Measurements from ENCODE around the gene TSPAN15.

The TSPAN15 gene

DNA sequence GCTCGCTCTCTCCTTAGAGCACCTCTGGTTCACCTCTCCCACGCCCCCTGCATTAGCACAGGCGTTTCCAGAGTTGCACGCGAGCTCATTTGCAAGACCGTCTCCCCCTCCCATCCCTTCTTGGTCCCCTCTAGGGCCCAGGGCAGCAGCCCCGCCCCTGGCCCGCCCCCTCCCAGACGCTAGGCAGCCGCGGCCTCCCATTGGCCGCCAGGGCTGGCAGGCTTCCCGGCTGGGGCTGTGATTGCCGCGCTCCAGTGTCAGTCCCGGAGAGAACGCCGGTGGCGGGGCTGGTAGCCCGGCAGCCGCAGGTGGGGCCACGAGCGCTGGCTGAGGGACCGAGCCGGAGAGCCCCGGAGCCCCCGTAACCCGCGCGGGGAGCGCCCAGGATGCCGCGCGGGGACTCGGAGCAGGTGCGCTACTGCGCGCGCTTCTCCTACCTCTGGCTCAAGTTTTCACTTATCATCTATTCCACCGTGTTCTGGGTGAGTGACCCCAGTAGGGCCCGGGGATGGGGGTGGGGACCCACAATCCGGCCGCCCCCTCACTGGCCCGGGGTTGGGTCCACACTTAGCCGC lies at the start of gene TSPAN15:
Gene TSPAN15, plus strand, starts transcription at position 257 of the 575 bp plus-strand sequence. Its CDS starts 130 bp downstream, at position 387.
- DNase-seq (ENCODE audit: low spot score): peak; percentile 92

DNA sequence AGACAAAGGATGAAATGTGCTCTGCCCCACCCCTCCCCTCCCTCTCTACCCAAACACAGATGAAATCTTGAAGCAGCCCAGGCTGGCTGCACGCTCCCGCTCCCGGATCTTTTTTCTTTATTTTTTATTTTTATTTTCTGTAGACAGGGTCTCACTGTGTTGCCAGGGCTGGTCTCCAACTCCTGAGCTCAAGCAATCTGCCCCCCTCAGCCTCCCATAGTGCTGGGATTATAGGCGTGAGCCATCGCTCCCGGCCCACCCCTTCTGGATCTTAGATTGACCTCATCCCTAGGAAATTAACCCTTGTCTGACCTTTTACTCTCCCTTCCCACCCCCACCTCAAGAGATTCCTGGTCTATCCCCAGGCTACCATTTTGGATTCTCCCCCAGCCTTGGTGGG lies 48.9 kb upstream of the TSPAN15 start:
- no peak for DNase-seq (ENCODE audit: low spot score)

DNA sequence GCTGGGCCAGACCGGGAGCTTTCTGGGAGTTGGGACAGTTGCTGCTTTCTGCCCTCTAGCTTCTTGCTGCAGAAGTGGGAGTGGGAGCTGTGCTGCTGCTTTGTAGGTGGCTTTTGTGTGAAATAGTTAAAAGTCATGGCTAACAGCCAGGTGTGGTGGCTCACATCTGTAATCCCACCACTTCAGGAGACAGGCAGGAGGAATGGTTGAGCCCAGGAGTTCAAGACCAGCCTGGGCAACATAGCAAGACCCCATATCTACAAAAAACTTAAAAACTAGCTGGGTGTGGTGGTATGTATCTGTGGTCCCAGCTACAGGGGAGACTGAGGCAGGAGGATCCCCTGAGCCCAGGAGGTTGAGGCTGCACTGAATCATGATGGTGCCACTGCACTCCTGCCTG lies 48.2 kb upstream of the TSPAN15 start:
- DNase-seq (ENCODE audit: low spot score): no peak

DNA sequence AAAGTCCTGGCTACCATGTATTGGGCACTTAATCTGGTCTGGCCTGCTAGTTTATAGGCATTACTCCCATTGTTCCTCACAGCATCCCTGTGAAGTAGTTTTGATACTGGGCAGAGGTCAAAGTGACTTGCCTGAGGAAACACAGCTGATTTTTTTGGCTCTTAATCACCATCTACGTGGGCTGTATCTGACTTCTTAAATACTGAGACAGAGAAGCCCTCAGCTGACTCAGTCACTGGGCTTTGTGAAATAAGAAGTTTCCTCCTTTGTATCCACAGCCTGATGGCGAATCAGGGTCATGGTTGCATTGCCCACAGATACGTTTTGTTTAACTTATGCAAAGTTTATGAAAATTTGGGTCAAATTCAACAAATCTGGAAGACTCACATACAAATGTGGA lies 47.7 kb upstream of the TSPAN15 start:
- no peak for DNase-seq (ENCODE audit: low spot score)

DNA sequence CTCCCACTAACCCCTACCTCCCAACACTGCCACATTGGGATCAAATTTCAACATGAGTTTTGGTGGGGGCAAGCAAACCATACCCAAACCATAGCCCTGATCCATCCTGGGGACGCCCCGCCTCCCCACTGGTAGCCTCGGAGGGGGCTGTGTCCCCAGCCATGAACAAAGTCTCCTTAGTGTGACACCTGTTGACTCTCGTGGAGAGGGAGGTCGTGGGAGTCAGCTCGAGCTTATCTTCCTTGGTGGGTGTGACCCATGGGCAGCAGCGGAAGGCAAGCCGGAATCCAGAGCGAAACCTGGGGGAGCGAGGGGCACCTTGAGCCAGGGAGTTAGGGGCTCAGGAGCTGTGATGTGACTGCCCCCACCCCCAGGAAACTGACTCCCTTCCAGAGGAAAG lies 46.5 kb upstream of the TSPAN15 start:
- DNase-seq (ENCODE audit: low spot score): no peak

DNA sequence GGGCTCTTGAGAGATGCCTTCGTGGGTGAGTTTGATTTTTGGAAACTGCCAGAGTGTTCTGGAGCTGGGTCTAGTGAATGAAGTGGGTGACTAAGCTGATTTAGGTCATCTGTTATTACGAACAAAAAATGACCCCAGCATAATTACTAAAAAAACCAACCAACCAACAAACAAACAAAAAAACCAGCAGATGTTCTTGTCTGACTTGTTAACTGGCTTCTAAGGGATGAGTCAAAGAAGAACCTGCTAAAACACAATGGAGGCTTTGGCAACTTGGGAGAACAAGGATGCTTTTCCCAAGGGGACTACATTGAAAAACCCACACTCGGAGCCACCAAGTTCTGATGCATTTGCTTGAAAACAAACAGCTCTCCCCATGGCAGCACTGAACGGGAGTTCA lies 46.0 kb upstream of the TSPAN15 start:
- no peak for DNase-seq (ENCODE audit: low spot score)

DNA sequence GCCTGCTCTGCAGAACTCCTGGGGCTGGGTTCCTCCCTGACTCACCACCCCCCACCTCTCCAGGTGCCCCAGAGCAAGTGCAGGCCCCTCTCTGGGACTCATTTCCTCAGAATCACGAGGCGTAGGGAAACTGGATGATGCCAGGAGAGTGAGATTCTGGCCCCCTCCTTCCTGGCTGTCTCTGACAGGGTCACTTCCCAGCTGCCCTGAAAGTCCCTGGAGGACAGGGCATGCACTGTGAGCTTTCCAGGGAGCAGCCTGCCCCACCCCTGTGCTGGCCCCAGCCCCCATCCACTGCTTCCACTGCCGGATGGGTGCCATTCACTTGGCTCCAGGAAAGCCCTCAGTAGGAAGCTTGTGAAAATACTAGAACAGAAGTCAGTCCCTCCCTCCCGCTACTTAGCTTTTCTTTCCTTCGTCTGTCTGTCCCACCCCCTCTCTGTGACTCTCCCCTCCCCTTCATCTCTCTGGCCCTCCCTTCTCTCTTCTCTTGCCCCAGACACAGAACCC lies 44.9 kb upstream of the TSPAN15 start:
- DNase-seq (ENCODE audit: low spot score): no peak

DNA sequence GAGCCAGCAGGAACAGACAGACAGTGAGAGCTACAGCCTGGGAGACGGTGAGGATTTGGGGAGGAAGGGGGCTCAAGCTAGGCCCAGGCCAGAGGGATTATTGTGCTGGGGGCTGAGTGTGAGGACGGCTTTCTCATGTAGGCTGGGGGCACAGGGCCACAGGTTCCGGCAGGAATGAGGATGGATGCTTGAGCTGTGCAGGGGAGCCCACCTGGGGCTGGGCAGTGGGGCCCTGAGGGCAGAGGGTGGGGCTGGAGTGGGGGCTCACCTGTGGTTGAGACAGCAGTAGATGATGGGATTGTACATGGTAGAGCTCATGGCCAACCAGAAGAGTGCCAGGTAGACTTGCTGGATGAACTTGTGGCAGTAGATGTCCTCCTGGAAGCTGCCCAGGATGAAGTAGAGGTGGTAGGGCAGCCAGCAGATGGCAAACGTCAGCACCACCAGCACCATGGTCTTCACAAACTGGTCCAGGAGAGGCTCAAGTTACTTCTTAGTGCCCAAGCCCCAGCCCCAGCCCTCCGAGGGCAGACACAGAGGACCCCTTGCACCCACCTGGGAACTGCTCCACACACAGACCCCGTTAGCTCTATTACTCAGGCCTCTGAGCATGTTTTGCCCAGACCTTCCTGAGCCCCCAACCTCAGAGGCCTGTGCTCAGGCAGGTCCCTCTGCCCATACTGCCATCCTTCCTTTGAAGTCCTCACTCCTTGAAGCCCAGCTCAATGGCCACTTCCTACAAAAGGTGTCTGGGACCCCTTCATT lies 44.3 kb upstream of the TSPAN15 start:
- DNase-seq (ENCODE audit: low spot score): no peak

DNA sequence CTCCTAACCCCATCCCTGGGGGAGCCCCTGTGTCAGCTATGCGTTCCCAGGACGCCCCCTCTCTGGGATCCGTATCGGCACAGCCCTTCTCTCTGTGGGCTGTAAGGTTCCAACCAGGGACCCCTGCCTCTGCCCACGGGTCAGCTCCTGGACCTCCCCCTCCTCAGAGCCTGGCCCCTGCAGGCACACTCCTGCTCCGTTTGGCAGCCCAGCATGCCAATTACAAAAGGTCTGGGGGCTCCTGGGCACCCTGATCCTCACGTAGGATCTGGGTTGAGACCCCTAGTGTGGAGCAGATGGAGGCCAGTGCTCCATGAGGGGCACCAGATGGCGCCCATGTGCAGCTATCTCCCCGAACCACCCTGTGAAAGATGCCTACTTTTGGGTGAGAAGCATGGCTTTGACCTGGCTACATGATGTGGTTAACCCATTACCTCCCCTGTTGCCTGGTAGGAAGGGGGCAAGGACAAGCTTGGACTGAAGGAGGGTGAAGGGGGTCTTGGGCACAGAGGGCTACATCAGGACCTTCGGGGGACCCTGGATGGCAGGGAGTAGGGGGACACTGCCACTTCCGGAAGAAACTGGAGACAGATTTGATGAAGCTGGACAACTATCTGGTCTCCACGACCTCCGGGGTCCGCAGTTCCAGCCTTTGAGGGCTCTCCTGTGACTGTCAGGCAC lies 43.5 kb upstream of the TSPAN15 start:
- no peak for DNase-seq (ENCODE audit: low spot score)

DNA sequence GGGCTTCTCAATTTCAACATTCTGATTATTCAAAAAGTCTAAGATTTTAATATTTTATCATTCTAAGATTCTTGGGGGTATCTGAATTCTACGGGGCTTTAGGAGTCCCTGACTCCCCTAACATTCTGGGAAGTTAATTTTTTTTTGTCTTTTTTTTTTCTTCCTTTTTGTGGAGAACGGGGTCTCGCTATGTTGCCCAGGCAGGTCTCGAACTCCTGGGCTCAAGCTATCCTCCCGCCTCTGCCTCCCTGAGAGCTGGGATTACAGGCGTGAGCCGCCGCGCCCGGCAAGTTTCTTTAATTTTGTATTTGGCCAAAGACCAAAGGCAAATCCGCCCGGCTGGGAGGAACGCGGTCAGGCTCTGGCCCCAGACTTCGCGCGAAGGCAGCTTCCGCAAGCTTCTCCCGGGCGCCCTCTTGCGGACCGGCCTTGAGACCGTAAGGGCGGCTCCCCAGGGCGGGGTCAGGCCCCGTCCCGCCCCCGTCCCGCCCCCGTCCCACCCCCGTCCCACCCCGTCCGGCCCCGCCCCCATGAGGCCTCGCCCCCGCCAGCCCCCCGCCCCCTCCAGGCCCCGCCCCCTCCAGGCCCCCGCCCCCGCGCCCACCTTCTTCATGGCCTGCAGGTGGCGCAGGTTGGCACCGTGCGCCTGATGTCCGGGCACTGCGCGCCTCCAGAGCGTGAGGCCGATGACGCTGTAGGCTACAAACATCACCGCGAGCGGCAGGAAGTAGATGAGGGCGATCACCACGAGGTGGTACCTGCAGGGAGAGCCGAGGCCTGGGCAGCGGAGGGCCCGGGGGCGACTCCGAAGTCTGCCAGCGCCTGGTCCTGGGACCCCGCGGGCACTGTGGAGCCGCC lies 42.7 kb upstream of the TSPAN15 start:
- DNase-seq (ENCODE audit: low spot score): peak; percentile 79

DNA sequence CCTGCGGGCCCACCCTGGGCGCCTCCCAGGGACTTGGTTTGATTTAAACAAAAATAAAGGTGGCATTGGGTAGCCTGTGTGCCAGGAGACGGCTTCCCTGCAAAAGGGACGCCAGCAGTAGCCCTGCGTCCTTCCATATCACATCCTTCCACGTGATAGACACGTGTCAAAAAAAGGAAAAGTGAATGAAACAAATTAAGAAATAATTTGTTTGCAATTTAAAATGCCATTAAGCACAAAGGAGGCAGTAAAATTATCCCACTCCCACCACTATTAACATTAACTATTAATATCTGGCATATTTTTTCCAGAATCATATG lies 42.1 kb upstream of the TSPAN15 start:
- DNase-seq (ENCODE audit: low spot score): no peak

DNA sequence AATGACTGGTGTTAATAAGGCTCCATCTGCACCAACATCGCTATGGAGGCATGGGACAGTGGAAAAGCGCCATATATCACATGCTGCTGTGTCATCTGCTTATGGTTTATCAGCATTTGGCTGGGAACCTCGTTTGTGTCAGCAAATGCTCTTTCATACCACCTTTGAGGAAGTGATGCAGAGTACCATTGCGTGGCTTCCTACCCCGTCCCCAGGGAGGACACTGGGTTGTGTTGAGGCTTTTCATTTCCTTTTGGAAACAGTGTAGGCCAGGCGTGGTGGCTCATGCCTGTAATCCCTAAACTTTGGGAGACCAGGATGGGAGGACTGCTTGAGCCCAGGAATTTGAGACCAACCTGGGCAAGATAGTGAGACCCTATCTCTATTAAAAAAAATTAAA lies 41.3 kb upstream of the TSPAN15 start:
- DNase-seq (ENCODE audit: low spot score): no peak

DNA sequence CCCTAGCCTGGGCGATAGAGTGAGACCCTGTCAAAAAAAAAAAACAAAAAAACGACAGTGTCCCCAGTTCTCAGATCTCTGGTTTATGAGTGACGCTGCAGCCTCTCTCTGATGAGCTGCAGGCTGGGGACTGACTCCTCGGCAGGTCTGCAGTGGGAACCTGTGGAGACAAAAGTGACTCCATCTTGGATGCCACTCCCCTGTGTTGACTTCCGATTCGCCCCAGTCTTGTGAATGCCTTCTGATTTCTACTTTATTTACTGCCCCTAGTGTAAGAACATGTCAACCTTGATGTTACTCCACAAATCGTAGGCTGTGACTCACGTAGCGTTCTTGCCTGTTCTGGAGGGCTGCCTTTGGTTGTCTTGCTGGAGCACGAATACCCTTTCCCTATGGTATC lies 40.8 kb upstream of the TSPAN15 start:
- DNase-seq (ENCODE audit: low spot score): no peak

DNA sequence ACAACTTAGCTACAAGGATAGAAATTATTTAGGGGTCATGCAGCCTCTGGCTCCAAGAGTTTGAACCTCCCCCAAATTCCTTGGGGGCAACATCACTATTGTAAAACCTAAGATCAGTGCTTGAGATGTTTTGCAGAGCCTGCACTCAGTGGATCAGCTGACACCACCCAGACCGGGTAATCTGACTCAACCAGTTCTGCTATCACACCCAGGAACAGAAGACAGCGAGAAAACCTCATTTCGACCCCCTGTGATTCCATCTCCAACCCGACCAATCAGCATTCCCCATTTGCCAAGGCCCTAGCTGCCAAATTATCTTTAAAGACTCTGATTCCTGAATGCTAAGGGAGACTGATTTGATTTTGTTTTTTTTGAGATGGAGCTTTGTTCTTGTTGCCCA lies 39.8 kb upstream of the TSPAN15 start:
- DNase-seq (ENCODE audit: low spot score): no peak

DNA sequence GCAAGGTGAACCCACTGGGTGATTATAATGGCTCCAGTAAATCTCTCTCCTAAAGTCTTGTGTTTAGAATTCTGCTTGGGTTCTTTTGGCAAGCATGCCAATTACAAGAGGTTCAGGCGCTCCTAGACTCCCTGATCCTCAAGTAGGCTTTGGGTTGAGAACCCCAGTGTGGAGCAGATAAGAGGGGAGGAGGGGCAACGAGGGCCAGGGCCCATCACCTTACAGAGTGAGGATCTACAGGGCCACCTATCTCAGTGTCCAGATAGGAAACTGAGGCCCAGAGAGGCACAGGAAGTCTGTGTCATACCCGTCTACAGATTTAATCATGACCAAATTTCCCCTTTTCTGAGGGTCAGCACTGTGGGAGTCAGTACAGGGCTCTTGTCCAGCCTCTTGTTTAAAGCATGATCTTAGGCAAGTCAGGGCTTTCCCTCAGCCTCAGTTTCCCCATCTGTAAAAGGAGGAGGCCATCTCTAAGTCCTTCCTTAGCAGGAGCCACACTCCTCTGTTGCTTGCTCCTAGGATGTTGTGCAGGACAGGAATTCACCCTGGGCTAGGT lies 39.0 kb upstream of the TSPAN15 start:
- DNase-seq (ENCODE audit: low spot score): no peak

DNA sequence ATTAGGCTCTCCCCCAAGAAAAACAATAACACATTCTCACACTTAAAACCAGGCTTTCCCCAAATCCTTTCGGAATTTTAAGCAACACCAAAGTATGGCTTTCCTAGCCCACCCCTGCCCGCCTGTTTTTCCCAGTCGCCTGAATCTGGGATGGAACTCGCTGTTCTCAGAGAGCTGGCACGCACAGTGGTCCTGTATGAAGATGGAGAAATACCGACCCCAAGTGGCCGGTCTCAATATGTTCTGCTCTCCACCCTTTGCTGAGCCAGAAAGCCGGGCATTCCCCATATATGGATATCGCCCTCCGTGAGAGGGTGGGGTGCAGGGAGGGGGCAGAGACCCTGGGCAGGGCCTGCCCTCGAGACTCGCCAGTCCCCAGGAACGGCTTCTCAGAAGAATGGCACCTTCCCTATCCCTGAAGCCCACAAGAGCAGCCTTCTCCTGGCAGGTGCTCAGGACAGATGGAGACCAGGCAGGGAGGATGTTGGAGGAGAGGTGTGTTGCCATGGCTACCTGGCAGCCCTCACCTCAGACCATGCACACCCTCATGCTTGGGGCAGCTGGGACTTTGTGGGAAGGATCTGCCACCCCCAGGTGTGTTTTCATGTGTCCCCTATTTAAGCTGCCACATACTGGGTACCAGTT lies 37.9 kb upstream of the TSPAN15 start:
- peak; percentile 33 for DNase-seq (ENCODE audit: low spot score)

DNA sequence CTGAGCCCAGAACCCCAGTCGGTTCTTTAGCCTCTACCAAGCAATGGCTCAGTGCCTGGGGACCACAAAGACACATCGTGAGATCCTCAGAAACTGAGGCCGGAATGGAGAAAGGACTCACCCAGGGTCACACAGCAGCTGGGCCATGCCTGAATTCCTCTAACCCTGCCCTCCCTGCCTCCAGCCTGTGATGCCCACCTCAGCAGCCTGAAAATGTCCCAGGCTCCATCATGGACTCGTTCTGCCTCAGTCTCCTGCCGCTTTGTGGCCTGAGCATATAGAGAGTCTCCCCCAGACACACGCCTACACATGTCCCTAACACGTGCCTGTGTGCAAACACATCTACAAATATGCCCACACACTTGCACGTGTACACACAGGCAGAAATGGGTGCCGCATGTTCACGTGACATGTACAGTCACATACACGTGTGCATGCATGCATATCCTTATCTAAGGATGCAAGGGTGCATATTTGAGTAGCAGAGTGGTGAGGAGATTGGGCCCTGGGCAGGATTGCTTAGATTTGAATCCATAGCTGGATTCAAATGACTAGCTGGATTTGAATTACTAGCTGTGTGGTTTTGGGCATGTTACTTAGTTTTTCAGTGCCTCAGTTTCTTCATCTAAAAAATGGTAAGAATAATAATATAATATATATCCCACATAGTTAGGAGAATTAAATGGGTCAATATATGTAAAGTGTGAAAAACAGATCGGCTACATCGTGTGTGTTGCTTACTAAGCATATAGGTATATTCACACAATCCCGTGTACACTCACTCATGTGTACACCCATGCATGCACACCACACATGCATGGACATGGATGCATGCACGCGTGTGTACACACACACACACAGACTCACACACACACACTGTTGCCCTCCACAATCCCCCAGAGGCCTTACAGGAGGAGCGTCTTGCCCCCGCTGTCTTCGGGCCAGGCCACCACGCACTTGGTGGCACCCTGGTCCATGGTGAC lies 36.9 kb upstream of the TSPAN15 start:
- no peak for DNase-seq (ENCODE audit: low spot score)

DNA sequence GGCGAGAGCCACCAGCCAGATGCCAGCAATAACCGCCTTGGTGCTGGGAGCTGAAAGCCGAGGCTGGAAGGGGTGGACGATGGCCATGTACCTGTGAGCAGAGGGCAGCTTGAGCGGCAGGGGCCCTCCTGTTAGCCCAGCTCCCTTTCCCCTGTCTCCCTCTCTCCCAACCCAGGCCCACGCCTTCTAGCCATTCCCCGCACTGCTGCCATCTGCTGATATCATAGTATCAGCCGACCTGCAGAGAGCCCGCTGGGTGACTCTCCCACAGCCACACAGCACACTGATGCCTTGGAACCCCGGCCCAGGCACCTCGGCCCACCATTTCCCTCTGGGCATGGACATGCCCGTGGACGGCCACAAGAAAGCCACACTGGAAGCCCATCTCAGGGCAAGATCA lies 36.2 kb upstream of the TSPAN15 start:
- DNase-seq (ENCODE audit: low spot score): no peak

DNA sequence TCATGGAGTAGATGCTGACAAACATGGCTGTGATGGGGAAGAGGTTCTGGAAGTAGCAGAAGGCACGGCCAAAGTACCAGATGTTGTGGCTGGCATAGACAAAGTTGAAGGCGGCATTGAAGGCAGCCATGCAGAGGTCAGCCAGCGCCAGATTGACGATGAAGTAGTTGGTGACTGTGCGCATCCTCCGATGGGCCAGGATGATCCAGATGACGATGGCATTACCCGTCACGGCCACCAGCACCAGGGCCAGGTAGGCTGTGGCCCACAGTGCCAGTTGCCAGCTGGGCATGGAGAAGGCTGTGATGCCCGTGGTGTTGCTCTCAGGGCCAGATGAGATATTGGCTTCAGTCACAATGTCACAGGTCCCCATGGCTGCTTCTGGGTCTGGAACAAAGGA lies 35.3 kb upstream of the TSPAN15 start:
- DNase-seq (ENCODE audit: low spot score): no peak

DNA sequence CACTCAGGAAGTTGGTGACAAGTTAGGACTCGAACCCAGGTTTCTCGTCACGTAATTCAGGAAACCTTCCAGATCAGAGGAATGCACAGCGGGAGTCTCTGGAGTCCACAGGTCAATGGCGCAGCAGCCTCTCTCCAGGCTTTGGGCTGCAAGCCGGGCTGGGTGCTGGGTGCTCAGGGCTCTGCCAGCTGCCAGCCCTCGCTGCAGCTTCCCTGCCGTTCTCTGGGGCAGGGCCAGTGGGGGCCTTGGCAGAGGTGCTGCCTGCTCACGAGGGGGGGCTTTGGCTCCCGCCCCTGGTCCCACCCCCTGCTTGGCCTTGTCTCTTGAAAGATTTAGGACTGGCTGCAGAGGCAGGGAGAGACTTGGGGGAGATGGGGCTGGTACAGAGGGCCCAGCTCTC lies 34.6 kb upstream of the TSPAN15 start, which contains the start of gene TACR2:
Gene TACR2, minus strand, starts transcription at position 224 of the 400 bp plus-strand sequence. CDS start 595 bp downstream, outside the sequence.
- no peak for DNase-seq (ENCODE audit: low spot score)

Data from putamen (tissue), 1 donor.